NCI-H774 (cell line): ENCODE measurements around the gene DPM3.
"Not testable (repeated sequence)": the region's sequence is repeated elsewhere in the genome, so short reads cannot be mapped to it uniquely, and the experiment has no call there.

Source experiments
- DNase-seq: peaks from one replicate; lab custom pipeline; 2025; lab: John Stamatoyannopoulos, UW

The DPM3 gene

GRCh38 chr1:155139895-155140629 lies at the start of gene DPM3:
TSS of gene DPM3 (minus strand) at chr1:155140531. CDS start at chr1:155140240, 291 bp downstream.
- DNase-seq = peak; percentile 82

GRCh38 chr1:155189926-155190325 lies 49.6 kb upstream of the DPM3 start:
- DNase-seq = not testable (repeated sequence)

GRCh38 chr1:155188268-155188667 lies 47.9 kb upstream of the DPM3 start:
- no peak for DNase-seq

- DNase-seq = no peak
Measured at GRCh38 chr1:155187456-155187891, 47.1 kb upstream of the DPM3 start.

GRCh38 chr1:155186794-155187455 lies 46.6 kb upstream of the DPM3 start:
- DNase-seq = no peak

GRCh38 chr1:155186067-155186793 lies 45.9 kb upstream of the DPM3 start:
- DNase-seq = no peak

GRCh38 chr1:155185783-155186066 lies 45.4 kb upstream of the DPM3 start:
- no peak for DNase-seq

GRCh38 chr1:155184835-155185782 lies 44.8 kb upstream of the DPM3 start:
- no peak for DNase-seq

GRCh38 chr1:155184351-155184811 lies 44.0 kb upstream of the DPM3 start:
- no peak for DNase-seq

- no peak for DNase-seq
Measured at GRCh38 chr1:155183775-155184221, 43.5 kb upstream of the DPM3 start.

- no peak for DNase-seq
Measured at GRCh38 chr1:155182052-155182550, 41.8 kb upstream of the DPM3 start.

GRCh38 chr1:155181371-155182051 lies 41.2 kb upstream of the DPM3 start:
- no peak for DNase-seq

GRCh38 chr1:155179112-155180031 lies 39.0 kb upstream of the DPM3 start:
- DNase-seq = no peak

- no peak for DNase-seq
Measured at GRCh38 chr1:155178441-155179111, 38.2 kb upstream of the DPM3 start.

GRCh38 chr1:155177918-155178281 lies 37.6 kb upstream of the DPM3 start:
- no peak for DNase-seq

GRCh38 chr1:155177192-155177917 lies 37.0 kb upstream of the DPM3 start:
- no peak for DNase-seq

- peak; percentile 82 for DNase-seq
Measured at GRCh38 chr1:155176544-155177071, 36.3 kb upstream of the DPM3 start.

GRCh38 chr1:155175927-155176371 lies 35.6 kb upstream of the DPM3 start:
- peak; percentile 57 for DNase-seq
